ENCODE measurements around the gene EFCAB11. TPM values are rescaled to one million over a fixed set of nuclear protein-coding genes. Genes with fewer than 3 reads are reported as not detected.
"Not testable (repeated sequence)": the region's sequence is repeated elsewhere in the genome, so short reads cannot be mapped to it uniquely, and the experiment has no call there.

EFCAB11 gene
- polyA plus RNA-seq, 1 donor: 23.7 TPM

DNA sequence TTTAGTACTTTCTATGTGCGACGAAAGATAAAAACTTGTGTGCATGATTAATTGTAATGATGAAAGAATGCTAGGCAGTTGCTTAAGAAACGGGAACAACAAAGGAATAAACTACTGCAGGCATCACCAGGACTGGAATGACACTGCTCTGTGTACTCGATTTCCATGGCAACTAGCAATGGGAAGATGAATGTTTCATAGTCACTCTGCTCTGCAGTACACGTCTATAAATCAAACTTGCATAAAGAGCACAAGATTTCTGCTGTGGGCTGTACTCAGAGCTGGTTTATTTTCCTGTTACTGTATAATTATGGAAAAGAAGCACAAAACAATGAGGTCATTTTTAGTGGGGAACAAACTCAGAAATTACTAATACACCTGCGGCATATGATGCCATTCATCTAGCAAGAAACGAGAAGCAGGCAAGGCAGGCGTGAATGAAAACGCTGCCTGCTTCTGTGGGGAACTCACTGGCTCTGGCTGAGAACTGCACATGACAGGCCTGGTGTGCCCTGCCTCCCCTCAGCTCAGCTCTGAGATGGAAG lies 41.8 kb downstream of the EFCAB11 start:
- peak; percentile 80 for DNase-seq

GRCh38 chr14:89912221-89912620 lies 42.3 kb downstream of the EFCAB11 start:
- DNase-seq: no peak

DNA sequence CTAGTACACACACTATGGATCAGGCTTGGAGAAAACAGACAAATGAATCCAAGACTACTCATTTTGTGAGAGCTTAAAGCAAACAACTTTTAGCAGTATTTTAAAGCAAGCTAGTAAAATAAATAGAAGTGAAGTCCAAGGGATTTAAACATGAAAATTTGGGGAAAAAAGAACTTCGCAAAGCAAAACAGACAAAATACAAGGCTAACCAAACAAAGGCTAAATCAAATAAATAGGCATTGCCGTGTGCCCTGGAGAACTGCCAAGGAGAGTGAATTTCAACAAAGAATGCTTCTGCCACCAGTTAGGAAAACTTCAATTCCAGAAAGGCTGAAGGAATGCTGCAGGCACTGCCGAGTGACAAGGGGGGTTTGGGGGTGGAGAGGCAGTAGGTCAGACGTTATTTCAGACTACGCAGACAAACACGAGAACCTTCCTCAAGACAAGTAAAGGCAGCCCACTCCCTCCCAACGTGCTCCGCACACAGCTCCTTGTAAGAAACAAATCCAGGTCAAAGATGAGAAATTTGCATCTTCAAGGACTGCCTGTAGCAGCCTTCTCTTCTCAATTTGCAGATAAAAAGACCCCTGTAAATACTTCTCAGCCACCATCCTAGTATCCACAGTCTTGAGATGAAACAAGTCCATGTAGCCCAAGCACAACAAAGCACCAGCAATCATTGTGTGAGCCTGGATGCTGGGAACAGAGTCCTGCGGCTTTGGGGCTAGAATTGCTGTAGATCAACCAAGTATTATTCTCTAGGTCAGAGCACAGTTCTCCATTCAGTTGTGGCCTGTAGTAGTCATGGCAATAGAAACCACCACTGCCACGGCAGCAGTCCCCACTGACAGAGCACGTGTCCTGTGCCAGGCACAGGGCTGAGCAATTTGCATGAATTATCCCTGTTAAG lies 43.3 kb downstream of the EFCAB11 start:
- peak; percentile 50 for DNase-seq

GRCh38 chr14:89910691-89911009 lies 43.9 kb downstream of the EFCAB11 start:
- no peak for DNase-seq

- no peak for DNase-seq
These were observed 44.9 kb downstream of the EFCAB11 start for GRCh38 chr14:89909586-89909985.

GRCh38 chr14:89908712-89909450 lies 45.6 kb downstream of the EFCAB11 start:
- DNase-seq: no peak

DNA sequence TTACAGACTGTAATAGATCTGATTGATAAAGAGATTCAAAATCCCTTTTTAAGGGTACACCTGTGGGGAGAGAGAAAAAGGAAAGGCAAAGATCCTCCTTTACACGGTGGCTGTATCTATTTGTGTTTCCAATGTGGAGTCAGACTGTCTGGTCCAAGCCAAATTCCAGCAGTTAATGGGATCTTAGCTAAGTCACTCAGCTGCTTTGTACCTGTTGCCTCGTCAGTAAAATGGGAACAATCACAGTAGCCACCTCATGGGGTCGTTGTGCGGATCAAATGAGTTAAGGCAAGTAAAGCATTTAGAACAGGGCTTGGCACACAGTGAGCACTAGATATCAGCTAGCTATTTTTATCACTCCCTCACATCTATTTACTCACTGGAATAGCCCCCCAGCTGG lies 46.9 kb downstream of the EFCAB11 start:
- DNase-seq: no peak

- DNase-seq: no peak
These were observed 48.5 kb downstream of the EFCAB11 start for GRCh38 chr14:89906000-89906399.

DNA sequence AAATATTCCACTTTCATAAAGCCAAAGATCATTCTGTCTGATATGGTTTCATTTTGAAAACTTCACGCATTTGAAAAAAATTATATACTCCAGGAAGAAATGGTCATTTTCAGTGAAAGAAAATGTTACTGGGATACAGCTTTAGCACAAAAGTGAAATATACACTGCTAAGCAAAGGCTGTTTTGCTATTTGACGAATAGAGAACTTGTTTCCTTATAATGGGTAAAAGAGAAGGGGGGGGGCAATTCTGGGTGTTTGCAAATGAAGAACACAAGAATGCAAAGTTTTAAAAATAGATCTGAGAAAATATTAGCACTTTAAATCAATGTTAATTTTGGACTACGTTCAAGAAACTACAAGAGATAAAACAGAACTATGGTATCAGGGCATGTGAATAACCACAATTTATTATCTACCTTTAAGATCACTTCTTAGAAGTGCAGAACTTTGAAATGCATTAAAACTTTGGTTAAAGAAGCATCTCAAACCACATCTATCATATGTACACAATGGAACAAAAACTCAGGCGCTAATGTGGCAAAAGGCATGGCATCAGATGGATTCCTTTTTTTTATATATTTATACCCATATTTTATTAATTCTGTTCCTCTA lies 51.1 kb downstream of the EFCAB11 start:
- DNase-seq: no peak

DNA sequence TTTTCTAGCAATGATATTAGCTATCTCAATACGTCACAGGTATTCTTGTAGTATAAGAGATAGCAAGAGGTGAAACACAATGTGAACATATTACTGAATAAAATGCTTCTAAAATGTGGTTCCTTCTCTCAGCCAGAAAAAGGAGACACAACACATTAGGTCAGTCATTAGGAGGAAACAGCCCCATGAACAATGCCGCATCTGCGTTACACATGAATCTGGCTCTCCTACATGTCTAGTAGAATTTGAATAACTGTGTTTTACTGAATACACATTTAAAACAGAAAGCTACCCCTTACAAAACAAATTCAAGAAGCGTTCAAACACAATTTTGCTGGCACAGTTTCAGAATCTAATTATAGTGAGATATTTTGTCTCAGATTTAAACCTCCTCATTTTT lies 51.6 kb downstream of the EFCAB11 start:
- no peak for DNase-seq

- DNase-seq: no peak
These were observed 53.7 kb downstream of the EFCAB11 start for GRCh38 chr14:89900802-89901201.

- DNase-seq: no peak
These were observed 54.4 kb downstream of the EFCAB11 start for GRCh38 chr14:89899917-89900663.

DNA sequence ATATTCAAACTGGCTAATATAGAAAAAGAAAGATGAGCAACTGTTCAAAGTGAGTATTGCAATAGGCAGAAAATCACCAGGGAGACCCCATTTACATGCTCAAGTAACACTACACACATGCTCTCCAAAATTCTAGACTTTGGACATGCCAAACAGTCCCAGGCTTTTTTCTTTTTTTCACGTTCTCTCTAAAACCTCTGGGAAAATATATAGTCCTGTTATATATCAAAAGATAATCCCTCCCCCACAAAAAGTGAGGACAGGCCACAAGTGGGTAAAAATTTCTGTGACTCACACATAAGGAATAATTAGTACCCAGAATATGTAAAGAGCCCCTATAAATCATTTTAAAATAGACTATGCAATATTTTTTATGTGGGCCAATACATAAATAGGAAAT lies 55.2 kb downstream of the EFCAB11 start:
- DNase-seq: no peak

GRCh38 chr14:89893388-89893787 lies 61.1 kb downstream of the EFCAB11 start:
- DNase-seq: not testable (repeated sequence)

DNA sequence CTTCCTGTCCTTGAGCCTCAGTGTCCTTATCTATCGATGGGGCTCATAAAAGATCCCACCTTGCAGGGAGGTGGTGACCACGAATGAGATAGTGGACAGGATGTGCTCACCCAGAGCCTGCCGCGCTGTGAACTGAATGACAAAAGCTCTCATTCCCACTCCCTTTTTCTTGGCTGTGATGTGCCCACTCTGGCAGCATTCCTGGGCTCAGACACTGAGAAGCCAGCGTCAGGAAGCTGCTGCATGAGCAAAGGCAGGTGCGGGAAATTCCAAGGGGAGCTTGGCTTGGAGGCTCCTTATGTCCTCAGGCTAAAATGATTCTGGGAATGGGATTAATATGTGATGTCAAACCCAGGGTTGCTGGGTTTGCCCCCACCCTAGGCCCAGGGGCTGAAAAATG lies 61.6 kb downstream of the EFCAB11 start:
- no peak for DNase-seq

- not testable (repeated sequence) for DNase-seq
These were observed 62.8 kb downstream of the EFCAB11 start for GRCh38 chr14:89891721-89892120.

GRCh38 chr14:89891055-89891454 lies 63.5 kb downstream of the EFCAB11 start:
- DNase-seq: no peak

DNA sequence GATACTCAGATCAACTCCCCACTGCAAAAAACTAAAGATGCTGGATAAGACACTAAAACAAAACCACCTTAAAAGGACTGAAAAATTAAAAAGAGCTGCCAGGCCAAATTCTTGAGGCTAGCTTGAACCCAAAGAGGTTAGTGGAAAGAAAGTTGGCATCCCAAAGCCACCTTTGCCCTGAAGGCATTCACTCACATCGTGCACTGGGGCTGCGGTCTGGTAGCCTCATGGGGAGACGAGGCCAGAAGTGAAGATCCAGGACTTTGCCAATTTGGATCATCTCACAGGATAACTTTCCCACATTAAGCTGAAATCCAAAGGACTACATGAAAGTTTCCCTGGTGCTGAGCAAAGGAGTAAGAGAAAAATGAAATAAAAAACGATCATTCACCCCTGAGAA lies 63.9 kb downstream of the EFCAB11 start:
- DNase-seq: no peak

DNA sequence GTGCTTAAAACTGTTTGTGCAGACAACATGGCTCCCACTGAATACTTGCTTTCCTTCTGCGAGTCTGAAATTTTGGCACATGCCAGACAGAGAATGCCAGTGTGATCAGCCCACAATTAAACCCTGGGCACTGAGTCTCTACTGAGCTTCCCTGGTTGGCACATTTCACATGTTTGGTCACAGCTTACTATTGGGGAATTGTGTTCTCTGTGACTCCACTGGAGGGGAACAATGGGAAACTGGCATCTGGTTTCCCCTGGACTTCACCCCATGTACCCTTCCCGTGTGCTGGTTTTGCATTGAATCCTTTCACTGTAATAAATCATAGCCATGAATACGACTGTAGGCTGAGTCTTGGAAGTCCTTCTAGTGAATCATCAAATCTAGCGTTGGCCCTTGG lies 64.9 kb downstream of the EFCAB11 start:
- no peak for DNase-seq

DNA sequence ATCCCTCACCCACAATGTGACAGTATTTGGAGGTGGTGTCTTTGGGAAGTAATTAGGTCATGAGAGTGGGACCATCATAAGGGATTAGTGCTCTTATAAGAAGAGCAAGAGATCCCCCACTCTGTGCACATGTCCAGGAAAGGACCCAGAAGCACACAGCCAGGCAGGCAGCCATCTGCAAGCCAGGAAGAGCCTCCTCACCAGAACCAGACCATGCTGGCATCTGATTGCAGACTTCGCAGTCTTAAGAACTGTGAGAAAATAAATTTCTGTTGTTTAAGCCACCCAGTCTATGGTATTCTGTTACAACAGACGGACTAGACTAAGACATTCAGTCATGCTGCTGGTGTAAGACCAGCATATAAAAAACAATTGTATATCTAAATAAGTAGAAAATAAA lies 69.8 kb downstream of the EFCAB11 start:
- DNase-seq: no peak

- no peak for DNase-seq
These were observed 72.7 kb downstream of the EFCAB11 start for GRCh38 chr14:89881839-89882238.

DNA sequence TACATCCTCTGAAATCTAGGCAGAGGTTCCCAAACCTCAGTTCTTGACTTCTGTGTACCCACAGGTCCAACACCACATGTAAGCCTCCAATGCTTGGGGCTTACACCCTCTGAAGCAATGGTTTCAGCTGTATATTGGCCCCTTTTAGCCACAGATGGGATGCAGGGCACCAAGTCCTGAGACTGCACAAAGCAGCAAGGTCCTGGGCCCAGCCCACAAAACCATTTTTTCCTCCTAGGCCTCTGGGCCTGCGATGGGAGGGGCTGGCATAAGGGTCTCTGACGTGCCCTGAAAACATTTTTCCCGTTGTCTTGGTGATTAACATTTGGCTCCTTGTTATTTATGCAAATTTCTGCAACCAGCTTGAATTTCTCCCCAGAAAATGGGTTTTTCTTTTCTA lies 80.4 kb downstream of the EFCAB11 start:
- DNase-seq: not testable (repeated sequence)

Data from left kidney (tissue), 2 donors.